NCI-H446 treated with DMSO at 0.1 percent for 48 hours (cell line): Measurements from ENCODE around the gene TLR5.

ENCODE experiments used
- DNase-seq: peaks from one replicate; lab custom pipeline; 2025; lab: John Stamatoyannopoulos, UW

TLR5 gene

DNA sequence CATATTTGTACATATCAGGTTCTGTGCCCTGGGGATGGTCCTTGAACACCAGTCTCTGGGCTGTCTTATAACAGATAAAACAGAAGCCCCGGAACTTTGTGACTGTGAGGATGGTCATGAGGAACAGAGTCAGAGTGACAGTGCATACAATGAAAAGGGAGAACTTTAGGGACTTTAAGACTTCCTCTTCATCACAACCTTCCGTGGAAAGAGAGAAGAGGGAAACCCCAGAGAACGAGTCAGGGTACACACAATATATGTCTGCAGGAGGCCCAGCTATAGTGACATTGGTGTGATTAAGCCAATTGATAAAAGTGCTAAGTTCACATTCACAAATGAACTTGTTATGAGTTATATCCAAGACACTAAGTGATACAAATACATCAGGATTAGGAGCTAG is 32.1 kb downstream of the TLR5 start:
- DNase-seq = no peak

DNA sequence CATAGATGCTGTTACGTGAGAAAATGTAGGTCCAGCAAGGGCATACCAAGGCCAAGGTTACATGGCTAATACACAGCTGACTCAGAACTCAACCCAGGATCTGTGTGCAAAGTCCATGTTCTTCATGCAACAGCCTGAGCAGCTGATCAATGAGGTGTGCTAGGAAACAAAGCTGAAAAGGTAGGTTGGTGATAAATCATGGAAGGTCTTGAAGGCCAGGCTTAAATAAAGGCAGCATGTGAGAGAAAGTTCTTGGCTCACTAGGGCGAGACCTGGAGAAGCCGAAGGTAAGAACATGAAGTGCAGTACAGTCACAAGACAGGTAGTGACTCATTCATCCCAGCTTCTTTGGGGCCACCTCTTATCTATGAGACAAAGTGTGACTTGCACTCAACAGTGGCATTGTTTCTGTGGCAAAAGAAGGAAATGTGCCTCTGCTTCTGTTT is 33.4 kb downstream of the TLR5 start:
- DNase-seq = no peak

DNA sequence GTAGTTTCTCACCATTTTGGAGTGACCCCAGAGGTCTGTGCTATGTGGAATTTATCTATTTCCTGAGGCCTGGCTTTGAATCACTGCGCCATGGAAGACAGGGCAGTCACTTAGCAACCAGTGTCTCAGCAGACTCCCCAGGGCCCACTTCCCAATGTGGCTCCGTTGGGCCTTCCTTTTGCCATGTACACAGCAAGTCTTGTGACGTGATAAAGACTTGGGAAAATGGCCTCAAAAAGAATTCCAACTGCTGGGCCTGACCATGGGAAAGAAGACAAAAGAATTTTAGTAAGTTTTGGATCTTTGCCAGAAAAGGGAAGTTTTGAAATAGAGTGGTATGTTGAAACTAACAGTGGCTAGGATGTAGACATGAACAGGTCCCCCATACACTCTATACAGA is 36.2 kb downstream of the TLR5 start:
- no peak for DNase-seq

DNA sequence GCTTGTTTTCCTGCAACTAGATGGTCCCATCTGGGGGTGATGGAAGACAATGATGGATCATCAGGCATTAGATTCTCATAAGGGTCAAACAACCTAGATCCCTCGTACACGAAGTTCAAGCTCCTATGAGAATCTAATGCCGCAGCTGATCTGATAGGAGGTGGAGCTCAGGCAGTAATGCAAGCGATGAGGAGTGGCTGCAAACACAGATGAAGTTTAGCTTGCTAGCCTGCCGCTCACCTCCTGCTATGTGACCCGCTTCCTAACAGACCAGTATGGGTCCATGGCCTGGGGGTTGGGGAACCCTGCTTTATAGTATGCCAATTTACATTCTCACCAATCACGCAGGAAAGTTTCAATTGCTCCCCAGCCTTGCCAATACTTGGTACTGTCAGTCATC is 37.5 kb downstream of the TLR5 start:
- no peak for DNase-seq

DNA sequence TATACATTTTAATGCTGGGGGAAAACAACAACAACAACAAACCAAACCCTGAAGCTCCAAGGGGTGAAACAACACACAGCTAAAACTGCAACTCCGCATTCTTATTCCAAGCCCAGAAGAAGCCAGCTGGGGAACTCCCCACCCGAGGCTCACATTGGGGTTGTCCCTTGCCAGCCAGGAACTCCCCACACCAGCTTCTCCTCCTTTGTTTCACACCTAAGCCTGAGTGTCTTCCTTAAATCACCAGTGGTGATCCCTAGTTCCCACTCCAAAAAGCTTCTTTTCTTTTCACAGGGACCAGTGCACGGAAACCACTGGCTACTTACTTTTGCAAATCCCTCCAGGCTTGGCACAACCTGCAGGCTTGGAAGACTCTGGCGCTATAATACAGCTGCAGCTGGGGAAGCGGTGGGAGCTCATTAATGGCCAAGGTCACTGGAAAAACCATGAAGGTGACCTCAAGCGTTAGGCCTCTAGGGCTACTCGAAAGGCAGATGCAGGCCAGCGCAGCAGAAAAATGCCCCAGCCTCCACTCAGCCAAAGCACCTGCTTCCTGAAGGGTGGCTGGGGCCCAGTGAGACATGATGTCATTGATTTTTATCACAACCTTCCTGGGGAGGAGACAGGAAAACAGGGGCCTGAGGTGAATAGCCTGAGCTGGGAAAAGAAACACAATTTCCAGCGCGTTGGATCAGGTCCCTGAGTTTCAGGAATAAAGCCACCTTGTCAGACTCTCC is 40.1 kb downstream of the TLR5 start:
- DNase-seq = no peak

DNA sequence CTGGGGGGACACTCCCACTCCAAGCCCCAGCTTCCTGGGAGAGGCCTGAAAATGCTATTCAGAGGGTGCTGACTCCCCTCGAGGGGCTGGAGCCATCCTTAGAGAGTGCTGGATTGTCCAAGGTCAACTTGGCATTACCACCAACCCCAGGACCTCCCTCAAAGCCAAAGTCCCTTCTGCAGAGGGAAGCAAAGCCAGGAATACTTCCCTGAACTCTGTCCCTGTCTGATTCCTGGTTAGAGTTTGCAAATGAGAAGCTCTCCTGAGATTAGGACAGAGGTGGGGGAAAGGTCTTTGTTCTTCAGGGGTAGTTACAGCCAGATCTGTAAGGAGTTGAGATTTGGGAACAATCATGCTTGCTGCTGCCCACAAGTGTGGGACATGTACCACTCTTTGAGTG is 45.3 kb downstream of the TLR5 start:
- DNase-seq = no peak

DNA sequence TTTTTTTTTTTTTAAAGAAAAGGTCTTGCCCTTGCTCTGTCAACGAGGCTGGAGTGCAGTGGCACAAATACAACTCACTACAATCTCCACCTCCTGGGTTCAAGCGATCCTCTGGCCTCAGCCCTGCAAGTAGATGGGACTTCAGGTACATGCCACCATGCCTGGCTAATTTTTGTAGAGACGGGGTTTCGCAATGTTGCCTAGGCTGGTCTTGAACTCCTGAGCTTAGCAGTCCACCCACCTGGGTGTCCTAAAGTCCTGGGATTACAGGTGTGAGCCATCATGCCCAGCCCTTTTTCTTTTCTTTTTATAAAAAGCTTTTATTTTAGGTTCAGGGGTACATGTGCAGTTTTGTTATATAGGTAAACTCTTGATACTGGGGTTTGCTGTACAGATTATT is 47.2 kb downstream of the TLR5 start:
- DNase-seq = no peak

DNA sequence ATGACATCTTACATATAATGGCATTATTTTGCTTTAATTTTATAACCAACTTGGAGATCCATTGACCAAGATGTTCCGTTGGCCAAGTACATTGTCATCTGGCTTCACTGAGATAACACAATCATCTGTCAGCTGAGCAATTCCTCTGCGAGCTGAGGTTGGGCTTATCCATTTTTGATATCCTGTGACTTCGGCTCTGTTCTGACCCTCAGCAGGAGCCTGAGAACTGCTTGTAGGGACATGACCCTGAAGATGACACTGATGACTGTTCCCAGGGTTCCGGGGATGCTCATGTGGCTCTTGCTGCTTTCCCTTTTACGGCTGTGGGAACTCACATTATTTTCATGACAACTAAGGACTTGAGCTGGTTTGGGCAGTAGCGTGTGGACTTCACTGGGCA is 51.2 kb downstream of the TLR5 start:
- DNase-seq = no peak

DNA sequence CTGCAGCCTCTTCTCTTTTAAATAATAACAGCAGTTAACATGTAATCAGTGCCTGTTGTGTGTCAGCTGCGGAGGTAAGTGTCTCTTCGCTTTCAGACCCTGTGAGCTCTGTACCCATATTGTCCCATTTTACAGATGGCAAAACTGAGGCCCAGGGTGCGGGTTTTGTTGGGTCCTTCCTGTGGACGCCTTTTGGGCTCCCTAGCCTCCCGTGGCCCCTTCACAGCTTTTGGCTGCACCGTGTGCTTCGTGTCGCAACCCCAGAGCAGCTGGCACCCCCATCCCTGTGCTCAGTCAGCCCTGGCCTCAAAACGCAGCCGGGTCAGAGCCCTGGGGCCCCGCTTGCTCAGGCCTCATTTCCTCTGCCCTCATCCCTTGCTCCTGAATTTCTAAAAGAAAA is 53.8 kb downstream of the TLR5 start:
- no peak for DNase-seq

DNA sequence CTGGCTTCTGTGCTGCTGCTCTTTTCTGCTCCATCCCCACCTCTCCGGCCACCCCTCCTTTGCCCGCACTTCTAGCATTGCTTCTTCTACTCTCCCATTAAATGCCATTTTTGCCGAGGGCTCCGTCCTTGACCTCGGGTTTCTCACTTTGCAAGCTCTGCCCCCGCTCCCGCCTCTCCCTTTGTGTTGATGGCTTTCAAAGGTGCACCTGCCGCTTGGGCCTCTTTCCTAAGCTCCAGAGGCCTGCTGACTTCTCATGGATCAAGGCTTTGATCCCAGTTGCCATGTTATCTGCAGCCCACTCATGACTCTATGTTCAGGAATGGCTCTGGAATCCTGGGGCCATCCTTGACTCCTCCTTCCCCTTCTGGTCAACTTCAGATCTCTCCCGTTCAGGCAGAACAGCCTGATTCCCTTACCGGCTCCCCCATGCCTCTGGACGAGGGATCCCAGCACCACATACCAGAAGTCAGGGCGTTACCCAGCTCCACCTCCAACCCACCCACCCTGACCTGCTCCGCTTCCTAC is 54.3 kb downstream of the TLR5 start:
- DNase-seq = no peak

DNA sequence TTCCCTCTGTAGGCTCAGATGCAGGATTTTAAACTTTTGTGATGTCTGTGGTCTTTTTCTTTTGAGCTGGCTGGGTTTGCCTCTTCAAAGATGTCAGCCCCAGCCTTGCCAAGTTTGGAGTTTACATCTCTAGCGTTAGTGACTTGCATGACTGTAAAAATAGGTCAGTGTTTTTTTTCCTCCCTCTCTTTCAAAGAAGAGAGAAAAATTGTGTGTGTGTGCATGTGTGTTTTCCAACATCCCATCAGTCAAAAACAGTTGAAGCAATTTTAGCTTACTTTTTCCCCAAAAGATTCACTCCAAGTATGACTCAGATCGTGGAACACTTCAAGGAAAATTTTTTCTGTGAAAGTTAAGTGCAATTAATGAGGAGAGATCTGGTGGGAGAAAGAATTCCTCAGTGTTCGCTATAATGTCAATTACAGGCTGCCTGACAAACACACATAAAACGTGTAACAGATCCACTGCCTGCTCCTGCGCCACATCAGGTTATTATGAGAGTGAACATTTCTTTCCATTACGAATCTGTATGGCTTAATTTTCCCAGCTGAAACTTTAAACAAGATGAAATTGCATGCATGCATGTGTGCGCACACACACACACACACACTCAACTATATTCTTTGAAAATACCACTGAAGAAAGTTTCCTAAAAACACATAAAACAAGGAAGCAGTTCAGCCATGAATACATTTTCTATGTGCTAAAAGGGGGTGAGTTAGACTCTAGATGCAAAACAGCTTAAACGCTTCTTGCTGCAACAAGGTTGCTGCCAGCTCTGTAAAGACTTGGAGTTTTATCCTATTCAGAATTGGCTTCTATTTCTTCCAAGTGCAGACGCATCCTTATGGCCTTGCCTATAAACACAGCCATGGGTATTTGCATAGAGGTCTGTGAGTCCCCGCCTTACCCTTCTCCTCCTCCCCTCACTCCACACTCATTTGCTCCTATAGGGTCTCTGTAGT is 55.5 kb downstream of the TLR5 start:
- no peak for DNase-seq

DNA sequence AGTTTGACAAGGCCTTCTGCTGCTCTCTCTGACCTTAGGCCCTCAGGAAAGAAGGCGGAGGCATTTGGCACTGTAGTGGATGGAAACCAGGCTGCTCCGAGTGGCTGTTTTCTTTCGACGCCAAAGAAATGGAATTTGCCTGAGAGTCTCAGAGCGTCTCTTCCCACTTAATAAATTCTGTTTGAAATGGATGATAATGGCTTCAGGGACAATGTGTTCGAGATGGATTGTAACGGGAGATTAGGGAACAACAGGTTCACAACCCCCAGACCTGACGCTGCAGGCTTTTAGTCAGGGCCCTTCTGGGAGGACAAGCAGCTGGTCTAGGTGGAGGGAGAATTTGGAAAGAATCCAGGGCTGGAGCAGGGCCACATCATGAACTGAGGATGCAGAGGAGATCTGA is 58.6 kb downstream of the TLR5 start:
- no peak for DNase-seq

DNA sequence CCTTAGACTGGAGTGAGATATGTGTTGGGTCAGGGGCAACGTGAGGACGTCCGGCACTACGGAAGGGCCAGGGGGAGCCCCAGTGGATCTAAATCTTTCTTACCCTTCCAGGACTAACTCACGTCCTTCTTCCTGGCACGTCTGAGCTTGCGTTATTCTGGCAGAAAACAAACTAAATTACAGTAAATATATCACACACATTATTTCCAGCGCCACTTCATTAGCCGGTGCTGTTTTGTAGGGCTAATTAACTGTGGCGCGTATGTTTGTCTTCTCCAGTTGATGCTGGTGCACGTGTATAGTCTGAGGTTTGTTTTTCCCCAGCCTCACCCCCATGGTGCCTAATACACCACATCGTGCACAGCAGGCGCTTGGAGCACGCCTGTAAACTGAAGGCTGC is 59.2 kb downstream of the TLR5 start:
- no peak for DNase-seq

DNA sequence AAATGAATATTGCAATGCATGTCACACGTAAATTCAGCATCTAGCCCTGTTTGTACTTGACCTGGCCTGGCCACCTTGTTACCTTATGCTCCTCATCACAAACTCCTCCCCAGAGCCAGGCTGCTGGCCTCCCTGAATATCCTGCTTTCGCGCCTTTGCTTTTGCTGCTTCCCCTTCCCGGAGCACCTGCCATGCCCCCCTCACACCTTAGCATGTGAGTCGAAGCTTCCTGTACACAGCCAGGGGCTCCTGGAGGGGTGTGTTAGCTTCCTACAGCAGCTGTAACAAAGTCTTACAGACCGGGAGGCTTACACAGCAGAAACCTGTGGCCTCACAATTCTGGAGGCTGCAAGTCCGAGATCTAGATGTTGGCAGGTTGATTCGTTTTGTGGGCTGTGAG is 60.1 kb downstream of the TLR5 start:
- no peak for DNase-seq

DNA sequence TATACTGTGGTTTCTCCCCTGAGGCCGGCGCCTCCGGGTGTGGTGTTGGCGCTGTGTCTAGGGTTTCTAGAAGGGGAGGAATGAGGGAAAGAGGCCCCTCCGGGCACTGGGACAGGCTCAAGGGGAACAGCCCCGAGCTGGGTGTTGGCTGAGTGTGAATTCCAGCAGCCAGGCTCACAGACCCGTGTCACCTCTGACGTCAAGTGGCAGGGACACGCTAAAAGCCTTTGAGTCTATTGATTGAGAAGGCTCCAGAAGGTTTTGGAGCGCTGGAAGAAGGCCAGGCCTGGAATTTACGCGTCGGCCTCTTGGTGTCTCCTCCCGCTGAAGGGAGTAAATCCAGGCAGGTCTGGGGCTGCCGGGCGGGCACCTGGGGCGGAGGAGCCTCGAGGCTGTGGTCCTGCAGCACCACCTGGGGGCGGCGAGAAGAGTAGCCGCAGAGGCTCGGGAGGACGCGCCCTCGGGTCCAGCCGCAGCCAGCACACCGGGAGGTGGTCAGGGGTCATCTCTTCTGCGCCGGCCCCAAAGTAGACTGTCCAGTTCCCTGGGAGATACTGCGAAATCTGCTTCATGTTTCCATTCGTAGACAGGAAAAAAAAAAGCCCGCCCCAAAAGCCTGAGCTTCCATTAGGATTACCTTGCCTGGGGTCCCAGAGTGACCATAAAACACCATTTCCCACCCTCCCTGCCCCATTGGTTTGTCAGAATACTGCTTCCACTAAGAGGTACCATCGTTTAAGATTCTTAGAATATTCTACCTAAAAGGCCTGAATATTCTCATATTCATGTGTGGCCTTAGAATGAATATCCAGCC is 61.7 kb downstream of the TLR5 start:
- DNase-seq = peak; percentile 82

DNA sequence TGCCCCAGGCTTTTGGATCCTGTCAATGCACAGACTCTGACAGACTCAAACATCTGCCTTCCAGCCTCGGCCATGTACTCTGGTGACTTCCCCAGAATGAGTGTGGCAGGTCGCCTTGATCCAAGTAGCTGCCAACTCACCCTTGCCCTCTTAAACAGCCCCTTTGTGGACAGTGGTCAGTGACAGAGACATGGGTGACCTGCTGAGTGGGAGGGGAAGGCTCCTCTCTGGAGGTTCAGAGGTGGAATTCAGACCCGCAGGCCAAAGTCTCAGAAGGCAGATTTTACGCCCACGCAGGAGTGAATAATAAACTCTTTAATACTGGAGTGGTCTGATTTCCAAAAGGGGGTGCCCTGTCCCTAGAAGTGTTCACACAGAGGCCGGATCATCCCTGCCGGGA is 63.5 kb downstream of the TLR5 start:
- DNase-seq = no peak

DNA sequence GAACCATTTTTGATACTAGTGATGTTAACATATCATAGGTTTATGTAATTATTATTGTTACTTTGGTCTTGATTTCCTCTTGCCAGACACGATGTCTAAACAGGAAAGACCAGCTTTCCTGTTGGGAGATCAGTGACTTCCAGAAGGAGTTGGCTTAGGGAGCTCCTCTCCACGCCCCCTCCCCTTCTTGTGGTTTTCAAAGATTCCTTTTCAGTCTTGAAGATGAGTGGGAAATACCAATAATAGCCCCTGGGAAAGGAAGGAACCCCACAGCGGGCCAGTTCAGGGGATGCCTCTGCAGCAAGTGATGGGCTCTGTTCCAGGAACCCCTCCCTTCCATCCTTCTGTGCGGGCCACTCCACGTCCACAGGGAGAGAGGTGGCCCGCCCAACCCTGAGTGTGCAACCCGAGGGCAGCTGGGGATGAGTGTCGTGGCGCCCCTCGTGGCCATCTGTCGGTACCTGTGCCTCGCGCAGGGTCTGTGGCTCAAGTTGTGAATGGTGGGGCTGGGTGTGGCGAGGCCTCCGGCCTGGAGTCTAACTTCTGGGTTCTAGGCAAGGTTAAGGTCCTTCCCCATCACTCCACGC is 65.7 kb downstream of the TLR5 start:
- no peak for DNase-seq

DNA sequence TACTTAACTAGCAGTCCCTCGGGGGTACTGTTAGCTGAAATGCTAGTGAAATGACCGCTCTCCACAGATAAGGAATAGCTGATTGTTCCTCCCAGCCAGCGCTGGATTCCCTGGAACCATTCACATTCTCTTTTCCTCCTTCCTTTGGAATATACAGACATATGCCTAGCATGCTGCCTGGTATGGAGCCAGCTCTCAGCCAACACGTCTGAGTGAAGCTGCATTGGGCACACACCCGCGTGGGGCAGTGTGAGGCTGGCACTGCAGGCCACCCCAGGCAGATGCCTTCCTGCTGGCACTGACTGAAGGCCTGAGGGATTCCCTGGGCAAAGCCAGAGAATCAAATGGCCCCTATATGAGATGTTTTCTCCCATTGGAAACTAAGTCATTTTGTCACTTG is 66.7 kb downstream of the TLR5 start:
- no peak for DNase-seq

DNA sequence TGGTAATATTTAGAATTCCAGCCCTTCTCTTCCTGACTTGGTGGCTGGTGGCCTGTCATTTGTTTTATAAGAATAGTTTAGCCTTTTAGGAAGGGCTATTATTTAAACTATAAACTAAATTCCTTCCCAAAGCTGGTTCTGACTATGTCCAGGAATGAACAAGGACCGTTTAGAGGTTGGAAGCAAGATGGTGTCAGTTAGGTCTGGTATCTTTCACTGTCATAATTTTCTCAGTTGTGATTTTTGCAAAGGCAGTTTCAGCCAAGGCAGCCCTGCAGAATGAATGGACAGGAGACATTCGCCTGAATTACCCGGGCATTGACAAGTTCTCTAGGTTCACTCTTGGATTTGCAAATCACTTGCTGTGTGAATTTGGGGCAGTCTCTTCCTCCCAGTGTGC is 67.2 kb downstream of the TLR5 start:
- no peak for DNase-seq

DNA sequence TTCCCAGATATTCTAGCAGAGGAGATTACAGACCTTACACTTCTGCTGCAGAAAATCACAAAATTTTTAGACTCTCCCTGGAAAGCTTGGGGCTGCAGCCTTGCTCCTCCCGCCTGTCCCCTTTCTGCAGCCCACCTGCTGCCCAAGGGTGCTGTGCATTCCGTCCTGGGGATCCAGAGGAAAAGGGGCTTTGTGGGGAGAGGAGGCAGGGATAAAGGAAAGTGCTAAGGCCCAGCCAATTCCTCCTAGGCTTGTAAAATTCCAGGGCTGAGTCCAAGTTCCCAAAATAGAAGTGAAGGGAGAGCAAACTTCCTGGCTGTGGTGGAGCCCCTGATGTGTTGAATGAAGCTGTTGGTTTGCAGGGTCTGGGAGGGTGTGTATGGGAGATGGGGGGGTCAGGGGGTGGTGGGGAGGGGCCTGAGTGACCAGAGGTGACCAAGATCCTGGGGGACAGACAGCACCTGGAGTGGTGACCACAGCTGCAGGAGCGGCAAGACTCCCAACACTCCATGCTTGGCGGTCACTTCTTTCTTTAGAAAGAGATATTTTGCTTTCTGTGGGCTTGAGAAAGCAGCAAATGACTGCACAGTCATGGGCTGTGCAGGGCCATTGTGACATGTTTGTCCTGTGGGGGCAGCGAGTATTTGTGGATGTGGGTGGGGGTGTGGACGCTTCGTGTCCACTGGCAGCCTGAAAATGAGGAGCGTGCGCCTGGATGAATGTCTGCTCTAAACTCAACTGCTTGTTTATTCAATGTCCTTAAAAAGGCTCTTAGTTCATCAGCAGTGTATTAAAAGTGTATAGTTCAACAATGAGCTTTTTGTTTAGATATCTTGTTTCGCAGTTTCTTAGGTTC is 68.4 kb downstream of the TLR5 start:
- DNase-seq = no peak
